ENCODE measurements around the gene SELL. TPM values are rescaled to one million over a fixed set of nuclear protein-coding genes. Genes with fewer than 3 reads are reported as not detected.

SELL gene
- total RNA-seq, 2 donors from 2014 or later: 0.26 TPM; not detected in 1

DNA sequence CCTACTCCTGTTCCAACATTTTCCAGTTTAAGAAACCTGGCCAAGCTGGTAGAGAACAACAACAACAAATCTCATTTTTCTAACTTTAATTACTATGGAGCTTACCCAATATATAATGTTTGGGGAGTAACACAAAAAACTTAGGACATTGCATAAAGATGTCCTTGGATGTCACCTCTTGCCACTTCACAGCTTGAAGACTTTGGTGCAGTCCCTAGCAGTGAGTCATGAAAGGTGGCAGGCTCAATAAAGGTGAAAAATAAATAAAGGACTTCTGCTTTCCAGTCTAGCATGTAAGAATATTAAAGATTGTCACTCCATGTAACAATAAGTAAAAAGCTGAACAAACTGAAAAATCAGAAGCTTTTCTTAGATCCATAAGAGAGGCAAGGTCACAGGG is 63.9 kb downstream of the SELL start:
- intact Hi-C loops (cut with DNase I): no loop called here
- ATAC-seq: no peak
- Histone ChIP-seq H3K9me3 (no peaks in the 10 kb centered on the region), H3K4me1 (no peaks in the 10 kb centered on the region), H3K27ac (no peak overlapping the region), H3K4me3 (no peak overlapping the region), H3K36me3 (replicated peaks in 1 of 2; ENCODE audit: insufficient read depth in 1 of 2, low read depth in 2 of 2) (no peaks in the 10 kb centered on the region), H3K27me3 (no peaks in the 10 kb centered on the region)
- DNase-seq: no peak
- TF ChIP-seq, protein P1, sequence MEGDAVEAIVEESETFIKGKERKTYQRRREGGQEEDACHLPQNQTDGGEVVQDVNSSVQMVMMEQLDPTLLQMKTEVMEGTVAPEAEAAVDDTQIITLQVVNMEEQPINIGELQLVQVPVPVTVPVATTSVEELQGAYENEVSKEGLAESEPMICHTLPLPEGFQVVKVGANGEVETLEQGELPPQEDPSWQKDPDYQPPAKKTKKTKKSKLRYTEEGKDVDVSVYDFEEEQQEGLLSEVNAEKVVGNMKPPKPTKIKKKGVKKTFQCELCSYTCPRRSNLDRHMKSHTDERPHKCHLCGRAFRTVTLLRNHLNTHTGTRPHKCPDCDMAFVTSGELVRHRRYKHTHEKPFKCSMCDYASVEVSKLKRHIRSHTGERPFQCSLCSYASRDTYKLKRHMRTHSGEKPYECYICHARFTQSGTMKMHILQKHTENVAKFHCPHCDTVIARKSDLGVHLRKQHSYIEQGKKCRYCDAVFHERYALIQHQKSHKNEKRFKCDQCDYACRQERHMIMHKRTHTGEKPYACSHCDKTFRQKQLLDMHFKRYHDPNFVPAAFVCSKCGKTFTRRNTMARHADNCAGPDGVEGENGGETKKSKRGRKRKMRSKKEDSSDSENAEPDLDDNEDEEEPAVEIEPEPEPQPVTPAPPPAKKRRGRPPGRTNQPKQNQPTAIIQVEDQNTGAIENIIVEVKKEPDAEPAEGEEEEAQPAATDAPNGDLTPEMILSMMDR (IDR thresholded peaks at IDR 0.05): no peak
- no peak for TF ChIP-seq POLR2A (IDR thresholded peaks at IDR 0.05)

DNA sequence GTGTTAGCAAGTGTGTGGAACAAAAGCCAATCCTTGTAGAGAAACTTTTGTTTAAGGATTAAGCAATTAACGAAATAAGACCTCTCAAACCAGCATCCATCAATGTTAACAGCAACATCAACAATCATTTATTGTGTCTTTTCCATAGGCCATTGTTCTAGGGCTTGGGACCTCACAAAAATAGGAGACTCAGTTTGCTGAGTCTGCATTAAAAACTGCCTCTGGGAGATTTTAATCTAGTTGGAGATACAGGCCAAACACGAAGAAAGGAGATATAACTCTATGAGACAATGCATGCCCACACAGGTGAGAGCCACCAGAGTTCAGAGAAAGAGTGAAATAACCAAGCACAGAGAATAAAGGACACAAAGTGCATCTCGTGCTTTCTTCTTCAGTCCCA is 67.1 kb downstream of the SELL start:
- no peaks in the 10 kb centered on the region for H3K4me1 ChIP-seq
- TF ChIP-seq, protein P1 (IDR thresholded peaks at IDR 0.05): no peak
- no peak for TF ChIP-seq POLR2A (IDR thresholded peaks at IDR 0.05)
- H3K36me3 ChIP-seq (replicated peaks in 1 of 2; ENCODE audit: insufficient read depth in 1 of 2, low read depth in 2 of 2): no peaks in the 10 kb centered on the region
- H3K4me3 ChIP-seq: no peak overlapping the region
- H3K27ac ChIP-seq: no peak overlapping the region
- no peak for DNase-seq
- WGBS, 2 donors: 36 to 48% methylated on average over 3 of the region's 3 CpGs
- no peaks in the 10 kb centered on the region for H3K9me3 ChIP-seq
- ATAC-seq: no peak
- intact Hi-C loops (cut with DNase I): no loop called here
- H3K27me3 ChIP-seq: no peaks in the 10 kb centered on the region

Other genes with a start within 250 kb of the SELL start
- 10 to 100 TPM; 15.0 to 18.1 TPM for gene SLC19A2, start 225.7 kb downstream of the SELL start, total RNA-seq
- 1 to 10 TPM in 1 of 2 donors, under 1 TPM in 1; 0.33 to 4.2 TPM for gene F5, start 125.1 kb downstream of the SELL start, total RNA-seq
- gene SELP, start 81.5 kb downstream of the SELL start, total RNA-seq: 1 to 10 TPM; 1.6 to 2.9 TPM
- 1 to 10 TPM in 1 of 2 donors, not detected in 1; 1.3 TPM for gene SELE, start 22.5 kb upstream of the SELL start, total RNA-seq
- gene METTL18, start 83.3 kb upstream of the SELL start, total RNA-seq: 1 to 10 TPM; 2.6 to 6.0 TPM
- 1 to 10 TPM; 7.0 to 7.3 TPM for gene SCYL3, start 182.3 kb upstream of the SELL start, total RNA-seq

Measured in body of pancreas (tissue), 4 donors.